Head of caudate nucleus (tissue), 42 donors: ENCODE measurements around the gene ACP3.
"Not testable (repeated sequence)": the region's sequence is repeated elsewhere in the genome, so short reads cannot be mapped to it uniquely, and the experiment has no call there.

Experiments used
- DNase-seq, 42 donors: peaks; one replicate each; pipeline versions ENCODE4 v3.0.0 to v3.0.0-alpha.2; 2020 to 2021; ENCODE audit warnings: mixed read lengths in 7 of 42
- intact Hi-C: fragments of 100-400 bp; cut with DNase I; formaldehyde crosslinking; loops from one replicate; pipeline ENCODE4 v1.15.0; 2022

Gene ACP3

DNA sequence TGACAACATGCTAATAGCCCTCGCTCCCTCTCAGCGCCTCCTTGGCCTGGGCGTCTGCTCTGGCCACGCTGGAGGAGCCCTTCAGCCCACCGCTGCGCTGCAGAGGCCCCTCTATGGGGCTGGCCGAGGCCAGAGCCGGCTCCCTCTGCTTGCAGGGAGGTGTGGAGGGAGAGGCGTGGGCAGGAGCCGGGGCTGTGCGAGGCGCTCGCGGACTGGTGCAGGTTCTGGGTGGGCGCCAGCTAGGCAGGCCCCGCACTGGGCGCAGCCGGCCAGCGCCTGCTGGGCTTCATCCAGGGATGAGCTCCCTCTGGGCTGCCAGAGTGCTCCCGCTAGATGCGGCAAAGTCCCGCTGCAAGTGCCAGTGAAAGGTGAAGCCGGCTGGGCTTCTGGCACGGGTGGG, 79.0 kb downstream of the ACP3 start:
- no peak for DNase-seq

DNA sequence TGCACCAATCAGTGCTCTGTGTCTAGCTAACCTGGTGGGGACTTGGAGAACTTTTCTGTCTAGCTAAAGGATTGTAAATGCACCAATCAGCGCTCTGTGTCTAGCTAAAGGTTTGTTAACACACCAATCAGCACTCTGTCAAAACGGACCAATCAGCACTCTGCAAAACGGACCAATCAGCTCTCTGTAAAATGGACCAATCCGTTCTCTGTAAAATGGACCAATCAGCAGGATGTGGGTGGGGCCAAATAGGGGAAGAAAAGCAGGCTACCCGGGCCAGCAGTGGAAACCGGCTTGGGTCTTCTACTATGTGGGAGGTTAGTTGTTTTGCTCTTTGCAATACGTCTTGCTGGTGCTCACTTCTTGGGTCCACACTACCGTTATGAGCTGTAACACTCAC, 79.6 kb downstream of the ACP3 start:
- intact Hi-C loops: loop anchor here (5.0 kb wide), 1 partner anchor 34 kb away; no protein-coding TSS in a partner anchor
- DNase-seq: not testable (repeated sequence)

More for the DNA sequence above, 79.0 kb downstream of the ACP3 start:
- intact Hi-C loops: loop anchor here (5.0 kb wide), 1 partner anchor 34 kb away; no protein-coding TSS in a partner anchor

DNA sequence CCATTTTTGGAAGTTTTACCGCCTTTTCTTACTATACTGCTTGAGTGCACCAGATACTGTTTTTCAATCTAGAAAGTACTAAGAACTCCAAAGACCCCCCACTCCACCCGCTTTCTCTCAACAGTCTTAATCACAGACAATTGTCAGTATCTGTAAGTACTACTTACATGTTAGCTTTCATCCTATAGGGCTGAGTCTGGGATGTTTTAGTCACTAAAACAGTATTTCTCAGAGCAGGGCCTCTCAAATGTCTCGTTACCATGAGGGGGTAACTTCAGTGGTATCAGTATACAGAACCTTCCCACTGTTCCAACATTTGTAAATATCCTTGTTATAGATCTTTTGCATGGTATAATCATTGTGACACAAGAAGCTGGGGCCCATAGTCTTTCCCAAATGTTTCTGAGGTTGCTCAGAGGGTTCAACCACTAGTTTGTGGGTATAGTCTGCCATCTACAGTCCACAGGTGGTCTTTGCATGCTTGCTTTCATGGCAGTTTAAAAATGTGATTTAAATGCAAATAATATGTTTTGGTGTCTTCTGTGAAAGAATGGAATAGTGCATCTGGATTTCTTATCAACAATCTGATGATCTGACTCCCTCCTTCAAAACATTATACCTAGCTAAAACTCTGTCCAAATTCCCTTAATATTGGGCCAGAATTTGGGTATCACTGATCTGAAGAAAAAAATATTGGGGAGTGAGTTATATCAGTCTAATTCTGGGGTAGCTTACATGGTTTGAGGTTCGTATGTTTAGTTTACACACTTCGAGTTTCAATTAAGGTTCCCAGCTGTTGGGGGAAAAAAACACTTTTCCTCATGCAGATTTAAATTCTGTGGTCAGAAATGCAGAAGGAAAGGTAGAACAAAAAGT, 82.1 kb downstream of the ACP3 start:
- DNase-seq: peak in 28 of 42 donors; percentile 9 to 73 (median 47)
- intact Hi-C loops: loop anchor here (5.0 kb wide), 1 partner anchor 37 kb away; no protein-coding TSS in a partner anchor

GRCh38 chr3:132401255-132401654, 84.0 kb downstream of the ACP3 start:
- no peak for DNase-seq
- intact Hi-C loops: no loop called here

DNA sequence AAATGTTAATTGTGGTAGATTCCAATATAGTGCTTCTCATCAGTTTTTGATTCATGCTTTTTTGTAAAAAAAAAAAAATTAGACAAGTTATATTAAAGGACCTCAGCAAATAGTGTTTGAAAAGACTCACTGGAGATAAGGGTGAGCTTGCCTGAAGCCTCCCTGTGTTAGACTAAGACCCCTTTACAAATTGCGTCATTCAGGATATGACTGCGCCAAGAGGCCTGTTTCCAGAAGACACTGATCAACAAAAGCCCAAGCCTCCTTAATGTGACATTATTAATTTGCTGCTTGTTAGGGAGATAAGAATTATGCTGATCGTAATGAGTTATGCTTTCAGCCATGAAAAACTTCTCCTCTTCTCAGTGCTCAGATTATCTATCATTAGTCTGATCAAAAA, 87.1 kb downstream of the ACP3 start:
- DNase-seq: no peak
- intact Hi-C loops: no loop called here

GRCh38 chr3:132405188-132405587, 88.0 kb downstream of the ACP3 start:
- intact Hi-C loops: no loop called here
- no peak for DNase-seq

DNA sequence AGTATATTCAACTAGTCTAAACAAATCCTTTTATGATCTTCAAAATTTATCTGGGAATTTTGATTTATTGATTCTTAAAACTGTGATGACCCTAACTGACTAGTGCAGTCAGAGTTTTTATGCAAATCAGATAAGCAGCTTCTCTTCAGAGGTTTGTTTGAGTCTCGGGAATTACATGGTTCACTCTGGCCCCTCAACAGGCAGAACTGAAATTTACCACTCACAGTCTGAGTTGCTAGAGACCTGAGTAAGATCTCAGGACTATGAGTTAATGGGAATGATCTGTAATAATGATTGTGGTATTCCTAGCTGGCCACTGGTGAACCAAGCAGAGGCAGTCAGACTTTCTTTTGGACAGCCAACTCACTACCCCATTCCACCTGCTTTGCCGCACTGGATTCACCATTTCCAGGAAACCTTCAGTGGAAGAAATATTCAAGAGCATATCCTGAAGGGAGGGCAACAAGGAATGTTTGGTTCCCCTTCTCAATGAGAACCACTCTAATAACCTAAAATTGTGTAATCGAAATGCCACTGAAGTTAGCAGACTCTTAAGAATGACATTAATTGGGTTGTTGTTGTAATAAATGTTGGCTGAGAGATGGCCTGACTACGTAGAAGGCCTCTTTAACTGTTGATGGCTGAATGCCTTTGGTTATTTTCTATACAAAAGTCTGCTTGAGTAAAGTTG, 88.5 kb downstream of the ACP3 start:
- DNase-seq: no peak
- intact Hi-C loops: no loop called here

DNA sequence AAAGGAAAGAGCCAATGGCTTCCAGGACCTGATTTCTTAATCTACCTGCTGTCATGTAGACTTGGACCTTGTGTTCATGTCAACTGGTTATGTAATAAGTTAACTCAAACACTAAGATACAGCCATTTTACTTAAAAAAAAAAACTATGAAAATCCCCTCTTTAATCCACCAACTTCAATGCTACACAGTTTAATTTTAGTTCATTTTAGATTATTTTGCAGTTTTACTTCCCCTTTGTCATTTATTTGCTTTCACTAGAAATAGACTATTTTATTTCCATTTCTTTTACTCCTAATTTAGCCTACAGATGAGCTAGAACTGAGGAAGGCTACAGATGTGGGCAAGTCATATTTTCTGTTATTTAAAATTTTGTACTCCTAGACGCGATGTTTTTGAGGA, 89.4 kb downstream of the ACP3 start:
- intact Hi-C loops: no loop called here
- no peak for DNase-seq

GRCh38 chr3:132407025-132407424, 89.8 kb downstream of the ACP3 start:
- intact Hi-C loops: no loop called here
- DNase-seq: no peak
